Tibial artery (tissue), 4 donors: ENCODE measurements around the gene BNC2.

Source experiments
- DNase-seq, 2 donors: peaks; one replicate each; pipeline ENCODE4 v3.0.0-alpha.2; 2019
- H3K27ac ChIP-seq, 2 donors: fragments of 200-600 bp; sonication (generic) in 1 of 2; 1 replicate in 1 of 2; 2 replicates in 1 of 2; pipeline ENCODE4 v1.5.1; 2018 to 2019; ENCODE audit warnings: mild to moderate bottlenecking in 1 of 2
- H3K27me3 ChIP-seq, 2 donors: fragments of 200-600 bp; sonication (generic) in 1 of 2; one replicate each; pipeline versions ENCODE4 v1.5.1 to v1.6.0; 2016 to 2019
- H3K36me3 ChIP-seq, 3 donors: fragments of 200-600 bp; sonication (generic) in 2 of 3; one replicate each; pipeline ENCODE4 v1.5.1; 2016 to 2019; ENCODE audit warnings: mild to moderate bottlenecking in 2 of 3
- H3K4me1 ChIP-seq, 4 donors: fragments of 200-600 bp; sonication (generic) in 2 of 4; 1 replicate in 3 of 4; 2 replicates in 1 of 4; pipeline ENCODE4 v1.5.1; 2016 to 2019
- H3K4me3 ChIP-seq, 2 donors: fragments of 200-600 bp; sonication (generic) in 1 of 2; 1 replicate in 1 of 2; 2 replicates in 1 of 2; pipeline ENCODE4 v1.5.1; 2018 to 2019; ENCODE audit warnings: mild to moderate bottlenecking in 2 of 2
- H3K9me3 ChIP-seq, 3 donors: fragments of 200-600 bp; sonication (generic) in 1 of 3; one replicate each; pipeline ENCODE4 v1.5.1; 2016 to 2019
- intact Hi-C: fragments of 100-400 bp; cut with DNase I; formaldehyde crosslinking; loops from one replicate; pipeline ENCODE4 v1.15.0; 2023; ENCODE audit warnings: low total_unique reads
- TF ChIP-seq, protein P1 (sequence below), 2 experiments: fragments of 200-600 bp in 1 of 2; fragments of 450-650 bp in 1 of 2; IDR thresholded peaks; one replicate each; pipeline ENCODE4 v1.5.1; 2017 to 2019; ENCODE audit warnings: antibody characterized with exemption in 2 of 2, mild to moderate bottlenecking in 1 of 2, moderate library complexity in 1 of 2

Gene BNC2

DNA sequence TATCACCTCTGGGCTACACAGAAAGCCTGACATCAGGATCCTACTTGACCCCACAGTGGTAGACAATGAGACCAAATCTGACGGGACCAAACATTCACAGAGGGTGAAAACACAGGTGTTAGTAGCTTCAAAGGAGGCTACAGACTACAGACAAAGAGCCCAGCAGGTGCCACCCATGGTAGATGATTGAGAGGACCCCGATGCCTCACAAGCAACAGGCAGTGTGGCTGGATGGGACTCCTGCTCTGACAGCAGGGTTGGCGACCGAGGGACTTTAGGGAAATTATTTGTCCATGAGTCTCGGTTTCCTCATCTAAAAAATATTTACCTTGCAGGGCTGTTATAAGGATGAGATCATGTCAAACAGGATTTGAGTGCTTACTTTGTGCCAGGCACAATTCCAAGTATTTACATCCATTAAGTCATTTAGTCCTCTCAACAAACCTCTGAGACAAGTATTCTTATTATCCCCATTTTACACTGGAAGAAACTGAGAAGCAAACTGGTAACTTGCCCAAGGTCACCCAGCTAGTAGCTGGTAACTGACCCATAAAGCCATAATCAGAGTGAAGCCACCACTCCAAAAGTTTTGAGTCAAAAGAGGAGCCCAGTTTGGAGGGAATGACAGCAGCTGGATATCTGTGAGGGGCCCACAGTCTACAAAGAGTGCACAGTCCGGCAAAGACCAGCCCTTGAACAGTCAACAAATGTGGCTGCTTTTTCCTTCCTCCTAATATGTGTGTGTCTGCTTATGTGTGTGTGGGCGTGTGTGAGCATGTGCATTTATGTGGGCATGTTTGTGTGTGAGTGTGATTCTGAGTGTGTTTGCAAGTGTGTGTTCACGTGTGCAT is 502.0 kb downstream of the BNC2 start:
- no peaks in the 10 kb centered on the region for H3K4me1 ChIP-seq
- intact Hi-C loops, result no loop called here
- H3K27me3 ChIP-seq, result no peaks in the 10 kb centered on the region
- TF ChIP-seq, protein P1, sequence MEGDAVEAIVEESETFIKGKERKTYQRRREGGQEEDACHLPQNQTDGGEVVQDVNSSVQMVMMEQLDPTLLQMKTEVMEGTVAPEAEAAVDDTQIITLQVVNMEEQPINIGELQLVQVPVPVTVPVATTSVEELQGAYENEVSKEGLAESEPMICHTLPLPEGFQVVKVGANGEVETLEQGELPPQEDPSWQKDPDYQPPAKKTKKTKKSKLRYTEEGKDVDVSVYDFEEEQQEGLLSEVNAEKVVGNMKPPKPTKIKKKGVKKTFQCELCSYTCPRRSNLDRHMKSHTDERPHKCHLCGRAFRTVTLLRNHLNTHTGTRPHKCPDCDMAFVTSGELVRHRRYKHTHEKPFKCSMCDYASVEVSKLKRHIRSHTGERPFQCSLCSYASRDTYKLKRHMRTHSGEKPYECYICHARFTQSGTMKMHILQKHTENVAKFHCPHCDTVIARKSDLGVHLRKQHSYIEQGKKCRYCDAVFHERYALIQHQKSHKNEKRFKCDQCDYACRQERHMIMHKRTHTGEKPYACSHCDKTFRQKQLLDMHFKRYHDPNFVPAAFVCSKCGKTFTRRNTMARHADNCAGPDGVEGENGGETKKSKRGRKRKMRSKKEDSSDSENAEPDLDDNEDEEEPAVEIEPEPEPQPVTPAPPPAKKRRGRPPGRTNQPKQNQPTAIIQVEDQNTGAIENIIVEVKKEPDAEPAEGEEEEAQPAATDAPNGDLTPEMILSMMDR (IDR thresholded peaks at IDR 0.05), result no peak
- no peak overlapping the region for H3K4me3 ChIP-seq
- DNase-seq, result no peak
- no peaks in the 10 kb centered on the region for H3K9me3 ChIP-seq
- no peak overlapping the region for H3K27ac ChIP-seq
- H3K36me3 ChIP-seq, result no peaks in the 10 kb centered on the region

DNA sequence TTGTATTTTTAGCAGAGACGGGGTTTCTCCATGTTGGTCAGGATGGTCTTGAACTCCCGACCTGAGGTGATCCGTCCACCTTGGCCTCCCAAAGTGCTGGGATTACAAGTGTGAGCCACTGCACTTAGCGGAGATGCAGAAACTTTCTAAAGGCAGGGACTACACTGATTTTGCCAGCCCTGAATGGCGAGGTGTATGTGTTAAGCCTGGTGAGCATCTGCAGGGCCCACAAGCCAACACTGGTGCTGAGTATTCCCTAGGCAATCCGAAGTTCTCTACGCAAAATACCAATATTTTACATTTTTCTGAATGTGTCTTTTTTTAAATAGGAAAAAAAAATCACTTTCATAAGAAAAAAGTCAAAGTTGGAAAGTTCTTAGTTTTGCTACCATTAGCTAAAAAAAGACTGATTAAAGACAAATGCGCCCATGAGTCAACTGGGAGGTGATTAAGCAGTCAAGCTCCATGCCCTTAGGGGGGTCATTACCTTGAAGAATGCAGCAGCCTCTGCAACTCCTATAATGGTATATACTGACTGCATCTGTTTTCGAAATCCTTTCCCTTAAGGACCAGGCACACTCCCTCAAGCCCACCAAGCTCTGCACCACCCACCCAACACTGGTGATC is 502.8 kb downstream of the BNC2 start:
- H3K9me3 ChIP-seq, result no peaks in the 10 kb centered on the region
- no peak overlapping the region for H3K4me3 ChIP-seq
- TF ChIP-seq, protein P1 (IDR thresholded peaks at IDR 0.05), result no peak
- no peaks in the 10 kb centered on the region for H3K27me3 ChIP-seq
- DNase-seq, result no peak
- no peaks in the 10 kb centered on the region for H3K36me3 ChIP-seq
- intact Hi-C loops, result no loop called here
- no peaks in the 10 kb centered on the region for H3K4me1 ChIP-seq
- no peak overlapping the region for H3K27ac ChIP-seq

DNA sequence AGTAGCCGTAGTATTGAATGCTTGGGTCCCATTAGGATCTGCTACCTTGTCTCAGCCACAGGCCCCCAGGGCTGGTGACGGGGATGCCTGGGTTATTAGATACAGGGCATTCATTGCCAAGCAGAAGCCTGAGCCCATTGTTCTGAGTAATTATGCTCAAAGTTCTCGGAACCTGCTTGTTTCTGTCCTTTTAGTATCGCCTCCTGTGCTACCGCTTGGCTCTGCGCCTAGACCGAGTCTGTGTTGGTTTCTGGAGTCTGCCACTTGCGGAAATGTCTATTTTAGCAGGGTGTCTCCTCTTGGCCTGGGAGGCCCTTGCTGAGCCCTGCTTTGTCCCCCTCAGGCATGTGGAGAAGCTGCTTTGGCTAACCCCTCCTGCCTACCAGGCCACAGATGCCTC is 506.1 kb downstream of the BNC2 start:
- peak in 1 of 2 donors; percentile 31 for DNase-seq
- intact Hi-C loops, result no loop called here
- H3K4me3 ChIP-seq, result no peak overlapping the region
- H3K9me3 ChIP-seq, result no peaks in the 10 kb centered on the region
- no peaks in the 10 kb centered on the region for H3K36me3 ChIP-seq
- H3K4me1 ChIP-seq, result no peaks in the 10 kb centered on the region
- H3K27ac ChIP-seq, result no peak overlapping the region
- TF ChIP-seq, protein P1 (IDR thresholded peaks at IDR 0.05), result no peak
- no peaks in the 10 kb centered on the region for H3K27me3 ChIP-seq

DNA sequence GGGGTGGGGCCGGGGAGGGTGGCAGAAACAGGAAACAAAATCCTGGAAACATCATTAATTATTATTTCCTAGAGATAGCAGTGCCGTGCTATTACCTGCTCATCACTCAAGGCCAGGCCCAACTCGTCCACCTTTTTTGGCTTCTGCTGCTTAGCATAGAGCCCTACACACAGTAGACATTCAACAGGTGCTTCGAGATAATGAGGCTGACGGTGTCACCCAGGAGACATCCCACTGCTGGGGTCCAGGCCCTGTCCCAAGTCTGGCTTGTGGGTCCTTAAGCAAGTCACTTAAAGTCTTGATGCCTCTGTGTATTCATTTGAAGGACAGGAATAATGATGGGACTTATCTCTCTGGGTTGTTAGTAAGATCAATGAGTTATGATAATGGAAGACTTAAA is 506.6 kb downstream of the BNC2 start:
- Histone ChIP-seq H3K4me1 (no peaks in the 10 kb centered on the region), H3K27me3 (no peaks in the 10 kb centered on the region), H3K9me3 (no peaks in the 10 kb centered on the region), H3K27ac (no peak overlapping the region), H3K4me3 (no peak overlapping the region), H3K36me3 (no peaks in the 10 kb centered on the region)
- intact Hi-C loops, result no loop called here
- no peak for DNase-seq
- TF ChIP-seq, protein P1 (IDR thresholded peaks at IDR 0.05), result no peak

DNA sequence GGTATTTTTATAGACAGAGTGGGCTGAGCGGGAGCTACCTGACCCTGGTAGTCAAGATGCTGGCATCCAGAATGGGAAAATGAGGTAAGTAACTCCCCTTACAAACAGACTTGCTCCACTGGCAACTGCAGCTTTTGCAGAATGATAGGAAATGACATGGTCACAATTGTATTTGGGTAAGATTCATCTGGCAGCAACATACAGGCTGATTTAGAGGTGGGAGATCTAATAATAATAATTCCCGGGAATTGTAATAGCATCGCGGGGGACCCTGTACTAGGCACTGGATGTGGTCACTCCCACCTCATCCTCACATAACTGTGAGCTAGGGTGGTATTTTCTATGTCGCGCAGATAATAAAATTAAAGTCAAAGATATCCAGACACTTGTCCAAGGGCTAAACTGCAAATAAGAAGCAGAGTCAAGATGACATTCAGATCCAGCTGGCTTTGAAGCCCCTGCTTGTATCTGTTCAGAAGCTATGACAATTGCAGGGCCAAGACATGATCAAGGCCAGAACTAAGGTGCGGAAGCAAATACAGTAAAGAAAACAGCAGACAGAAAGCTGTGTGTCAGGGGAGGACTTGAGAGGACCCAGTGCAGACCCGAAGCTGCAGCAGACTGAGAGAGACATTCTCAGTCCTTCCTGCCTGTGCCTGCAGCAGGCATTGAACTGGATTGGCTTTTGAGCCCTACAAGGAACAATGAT is 507.2 kb downstream of the BNC2 start:
- Histone ChIP-seq H3K36me3 (no peaks in the 10 kb centered on the region), H3K4me1 (no peaks in the 10 kb centered on the region), H3K27me3 (no peaks in the 10 kb centered on the region), H3K4me3 (no peak overlapping the region), H3K27ac (no peak overlapping the region), H3K9me3 (no peaks in the 10 kb centered on the region)
- intact Hi-C loops, result no loop called here
- no peak for DNase-seq
- TF ChIP-seq, protein P1 (IDR thresholded peaks at IDR 0.05), result no peak
